Liver (tissue), 9 donors: ENCODE data around the gene HOMEZ. TPM values are rescaled to one million over a fixed set of nuclear protein-coding genes. Genes with fewer than 3 reads are reported as not detected.

Experiments used
- DNase-seq: peaks from one replicate; pipeline ENCODE4 v3.0.0-alpha.2; 2017; ENCODE audit warnings: low spot score
- H3K27ac ChIP-seq, 2 donors: one replicate each; pipeline ENCODE4 v1.7.0; 2013; ENCODE audit warnings: inconsistent platforms in 2 of 2, low read length in 2 of 2, control low read depth in 1 of 2, low read depth in 1 of 2, mild to moderate bottlenecking in 1 of 2
- H3K27me3 ChIP-seq, 4 donors: one replicate each; pipeline versions ENCODE4 v1.6.1 to v1.7.0; 2013; ENCODE audit warnings: low read length in 3 of 4, inconsistent platforms in 1 of 4, mild to moderate bottlenecking in 1 of 4, moderate library complexity in 1 of 4; ENCODE audit not compliant: control insufficient read depth in 4 of 4, insufficient read depth in 4 of 4
- H3K36me3 ChIP-seq, 4 donors: one replicate each; pipeline versions ENCODE4 v1.6.1 to v1.7.0; 2013; ENCODE audit warnings: low read length in 3 of 4, mild to moderate bottlenecking in 3 of 4, low read depth in 1 of 4, moderate library complexity in 1 of 4; ENCODE audit not compliant: control insufficient read depth in 4 of 4, insufficient read depth in 3 of 4
- H3K4me1 ChIP-seq, 4 donors: one replicate each; pipeline versions ENCODE4 v1.6.1 to v1.7.0; 2013; ENCODE audit warnings: low read length in 3 of 4, mild to moderate bottlenecking in 3 of 4, moderate library complexity in 1 of 4; ENCODE audit not compliant: control insufficient read depth in 4 of 4, insufficient read depth in 4 of 4
- H3K4me3 ChIP-seq, 3 donors: one replicate each; pipeline versions ENCODE4 v1.6.1 to v1.7.0; 2013; ENCODE audit warnings: low read length in 3 of 3, control low read depth in 1 of 3, low read depth in 1 of 3, mild to moderate bottlenecking in 1 of 3
- H3K9ac ChIP-seq, 2 donors: one replicate each; pipeline ENCODE4 v1.7.0; 2013; ENCODE audit warnings: low read length in 2 of 2, mild to moderate bottlenecking in 2 of 2, moderate library complexity in 2 of 2, control low read depth in 1 of 2, low read depth in 1 of 2
- H3K9me3 ChIP-seq, 4 donors: one replicate each; pipeline versions ENCODE4 v1.6.1 to v1.7.0; 2013; ENCODE audit warnings: low read length in 3 of 4; ENCODE audit not compliant: control insufficient read depth in 4 of 4
- ATF3 ChIP-seq: IDR thresholded peaks from 2 replicates; pipeline ENCODE4 v1.6.1; 2016; ENCODE audit warnings: antibody characterized with exemption
- CTCF ChIP-seq: fragments of 150-350 bp; IDR thresholded peaks from 2 replicates; pipeline ENCODE4 v1.5.1; 2017; ENCODE audit warnings: improper control_type of control experiment, low read depth, low read length; ENCODE audit not compliant: missing input control
- EGR1 ChIP-seq, 2 donors: IDR thresholded peaks; 2 replicates each; pipeline ENCODE4 v1.6.1; 2016 to 2018; ENCODE audit warnings: antibody characterized with exemption in 2 of 2, low read depth in 2 of 2
- FOXA1 ChIP-seq: IDR thresholded peaks from 2 replicates; pipeline ENCODE4 v1.6.1; 2016; ENCODE audit warnings: antibody characterized with exemption
- GABPA ChIP-seq, 2 donors: IDR thresholded peaks in 1 of 2; conservative IDR thresholded peaks in 1 of 2; 2 replicates each; pipeline ENCODE4 v1.6.1; 2016; ENCODE audit warnings: antibody characterized with exemption in 2 of 2, mild to moderate bottlenecking in 1 of 2, moderate library complexity in 1 of 2
- HNF4A ChIP-seq, 2 donors: conservative IDR thresholded peaks; 2 replicates each; pipeline ENCODE4 v1.6.1; 2016; ENCODE audit warnings: antibody characterized with exemption in 2 of 2, mild to moderate bottlenecking in 2 of 2
- HNF4G ChIP-seq: IDR thresholded peaks from 2 replicates; pipeline ENCODE4 v1.6.1; 2016; ENCODE audit warnings: antibody characterized with exemption
- JUND ChIP-seq, 2 donors: IDR thresholded peaks; 2 replicates each; pipeline ENCODE4 v1.6.1; 2016; ENCODE audit warnings: antibody characterized with exemption in 2 of 2
- MAX ChIP-seq: IDR thresholded peaks from 2 replicates; pipeline ENCODE4 v1.6.1; 2016; ENCODE audit warnings: antibody characterized with exemption
- NR2F2 ChIP-seq: IDR thresholded peaks from 2 replicates; pipeline ENCODE4 v1.6.1; 2016; ENCODE audit warnings: antibody characterized with exemption
- RAD21 ChIP-seq, 2 donors: IDR thresholded peaks; 2 replicates each; pipeline ENCODE4 v1.6.1; 2016; ENCODE audit warnings: antibody characterized with exemption in 2 of 2, mild to moderate bottlenecking in 2 of 2
- REST ChIP-seq: IDR thresholded peaks from 2 replicates; pipeline ENCODE4 v1.6.1; 2016; ENCODE audit warnings: antibody characterized with exemption, mild to moderate bottlenecking
- RXRA ChIP-seq, 2 donors: IDR thresholded peaks; 2 replicates each; pipeline ENCODE4 v1.6.1; 2017 to 2018; ENCODE audit warnings: antibody characterized with exemption in 2 of 2, mild to moderate bottlenecking in 1 of 2
- SP1 ChIP-seq: IDR thresholded peaks from 2 replicates; pipeline ENCODE4 v1.6.1; 2018; ENCODE audit warnings: antibody characterized with exemption, mild to moderate bottlenecking
- TAF1 ChIP-seq: conservative IDR thresholded peaks from 2 replicates; pipeline ENCODE4 v1.6.1; 2016; ENCODE audit warnings: antibody characterized with exemption, mild to moderate bottlenecking
- YY1 ChIP-seq: IDR thresholded peaks from 2 replicates; pipeline ENCODE4 v1.6.1; 2016; ENCODE audit warnings: antibody characterized with exemption, mild to moderate bottlenecking
- ZBTB33 ChIP-seq: IDR thresholded peaks from 2 replicates; pipeline ENCODE4 v1.6.1; 2016; ENCODE audit warnings: antibody characterized with exemption
- WGBS: extraction: QIAGEN DNeasy Blood & Tissue Kit; methylation state at CpG from one replicate; pipeline ENCODE4 v1.1.7; 2013; 5-methylcytosine and 5-hydroxymethylcytosine counted together
- polyA plus RNA-seq, 2 donors: library from polyadenylated mRNA; stranded (reverse) in 1 of 2; unstranded in 1 of 2; fragments of 200-250 nt in 1 of 2; fragments of >200 nt in 1 of 2; fragmentation: Nextera tagmentation in 1 of 2; extraction: Ambion mirVana in 1 of 2; gene quantifications; one replicate each; pipeline versions ENCODE4 v1.2.1 to v1.2.3, GENCODE V29; 2013 to 2015
- total RNA-seq, 2 donors: library from RNA; depleted of rRNA; stranded (reverse); fragments of >200 nt; gene quantifications; one replicate each; pipeline ENCODE4 v1.2.3, GENCODE V29; 2014
- donor health status: healthy.
- donor health status: healthy.
- donor health status: healthy.
- donor health status: healthy.
- donor health status: healthy.

Gene HOMEZ
- total and polyA plus RNA-seq, 4 donors, result 2.8 to 3.5 (median 3.3) TPM

GRCh38 chr14:23307687-23308644 is 22.0 kb upstream of the HOMEZ start:
- no peak for DNase-seq
- H3K9me3 ChIP-seq, result no peaks in the 10 kb centered on the region
- H3K4me3 ChIP-seq, result peak overlapping the region in 2 of 3 donors; percentile 75 to 93
- H3K27me3 ChIP-seq, result no peaks in the 10 kb centered on the region
- H3K27ac ChIP-seq, result peak overlapping the region in 1 of 2 donors; percentile 93
- TF ChIP-seq HNF4A (conservative IDR thresholded peaks at IDR 0.05) (no peak), TAF1 (no peak), REST (no peak), YY1 (no peak), CTCF (no peak), EGR1 (IDR thresholded peaks at IDR 0.05; ENCODE audit: low read depth in 2 of 2) (no peak), JUND (IDR thresholded peaks at IDR 0.05) (no peak), RAD21 (IDR thresholded peaks at IDR 0.05) (no peak), HNF4G (no peak), NR2F2 (no peak), FOXA1 (no peak), RXRA (IDR thresholded peaks at IDR 0.05) (no peak), ZBTB33 (no peak), SP1 (no peak), ATF3 (no peak), MAX (no peak), GABPA (IDR thresholded peaks at IDR 0.05 in 1 of 2, conservative IDR thresholded peaks at IDR 0.05 in 1 of 2) (no peak)
- peaks cover 0 to 14% (median 6%) of the 10 kb centered on the region in 4 donors for H3K36me3 ChIP-seq
- WGBS, result 94% methylated on average over 22 of the region's 22 CpGs
- H3K4me1 ChIP-seq, result peaks cover 15 to 37% (median 24%) of the 10 kb centered on the region in 4 donors
- H3K9ac ChIP-seq, result peak overlapping the region; percentile 93 to 95
